Cortex of kidney (tissue), 1 donor: Measurements from ENCODE around the gene BMPR1B.

ENCODE experiments used
- DNase-seq: peaks from one replicate; lab custom pipeline; 2025; lab: John Stamatoyannopoulos, UW

BMPR1B gene

DNA sequence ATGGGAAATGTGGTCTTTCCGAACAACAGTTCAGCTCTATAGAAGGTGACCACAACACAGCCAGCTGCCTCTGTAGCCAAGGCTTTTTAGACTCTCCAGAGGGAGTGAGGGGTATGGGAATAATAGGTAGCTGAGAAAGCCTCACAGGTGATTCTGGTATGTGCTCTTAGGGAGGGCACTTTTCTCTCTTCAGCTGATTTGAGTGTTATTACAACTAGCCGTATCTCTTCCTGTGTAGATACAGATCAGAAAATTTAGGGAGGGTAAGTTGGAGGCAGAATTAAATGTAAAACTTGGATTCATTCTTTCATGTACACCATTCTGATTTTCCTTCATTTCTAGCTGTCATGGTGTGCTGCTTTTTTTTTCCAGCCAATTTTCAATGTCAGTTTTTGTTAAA is 154.9 kb downstream of the BMPR1B start:
- DNase-seq: no peak

DNA sequence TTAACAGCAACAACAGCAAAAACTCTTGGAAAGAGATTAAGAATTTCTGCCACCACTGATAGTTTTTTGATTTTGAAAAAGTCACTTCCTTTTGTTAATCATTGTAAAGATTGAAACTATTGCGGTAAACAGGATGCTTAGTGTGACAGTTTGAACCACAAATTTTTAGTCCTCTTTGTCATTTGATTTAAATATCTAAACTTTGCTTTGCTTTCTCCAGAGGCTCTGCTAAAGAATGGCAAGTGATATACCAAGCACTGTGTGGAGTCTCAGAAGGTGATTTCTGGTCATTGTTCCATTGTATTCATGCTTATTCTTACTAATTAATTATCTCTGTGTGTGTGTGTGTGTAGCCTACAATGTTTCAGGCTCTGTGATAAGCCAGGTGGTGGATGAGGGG is 155.6 kb downstream of the BMPR1B start:
- DNase-seq: no peak

DNA sequence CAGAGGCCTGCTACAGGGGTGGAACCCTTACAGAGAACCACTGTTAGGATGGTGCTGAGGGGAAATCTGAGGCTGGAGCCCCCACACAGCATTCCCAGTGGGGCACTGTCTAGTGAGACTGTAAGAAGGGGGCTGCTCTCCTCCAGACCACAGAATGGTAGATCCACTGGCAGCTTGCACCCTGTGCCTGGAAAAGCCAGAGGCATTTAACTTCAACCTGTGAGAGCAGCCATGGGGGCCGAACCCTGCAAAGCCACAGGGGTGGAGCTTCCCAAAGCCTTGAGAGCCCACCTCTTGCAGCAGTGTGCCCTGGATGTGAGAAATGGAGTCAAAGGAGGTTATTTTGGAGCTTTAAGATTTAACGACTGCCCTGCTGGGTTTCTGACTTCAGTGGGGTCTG is 159.4 kb downstream of the BMPR1B start:
- no peak for DNase-seq

GRCh38 chr4:94918543-94918942 is 160.8 kb downstream of the BMPR1B start:
- no peak for DNase-seq

- no peak for DNase-seq
Observed at GRCh38 chr4:94920369-94920768, 162.6 kb downstream of the BMPR1B start.

DNA sequence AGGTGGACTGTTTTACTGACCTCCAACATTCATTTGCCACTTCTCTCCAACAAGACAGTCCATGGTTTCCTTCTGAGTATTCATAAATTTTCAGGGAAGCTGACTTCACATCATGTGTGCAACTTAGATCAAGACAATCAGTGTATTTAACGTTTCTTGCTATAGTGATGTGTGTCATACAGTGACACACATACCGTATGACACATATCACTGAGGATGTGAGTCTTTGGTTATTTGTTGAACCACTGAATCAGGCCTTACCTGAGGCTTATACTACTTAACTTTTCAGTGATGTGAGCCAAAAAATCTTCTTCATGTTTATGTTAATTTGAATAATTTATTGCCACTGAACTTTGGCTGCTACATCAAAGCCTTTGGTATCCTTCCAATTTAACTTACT is 166.8 kb downstream of the BMPR1B start:
- DNase-seq: no peak

DNA sequence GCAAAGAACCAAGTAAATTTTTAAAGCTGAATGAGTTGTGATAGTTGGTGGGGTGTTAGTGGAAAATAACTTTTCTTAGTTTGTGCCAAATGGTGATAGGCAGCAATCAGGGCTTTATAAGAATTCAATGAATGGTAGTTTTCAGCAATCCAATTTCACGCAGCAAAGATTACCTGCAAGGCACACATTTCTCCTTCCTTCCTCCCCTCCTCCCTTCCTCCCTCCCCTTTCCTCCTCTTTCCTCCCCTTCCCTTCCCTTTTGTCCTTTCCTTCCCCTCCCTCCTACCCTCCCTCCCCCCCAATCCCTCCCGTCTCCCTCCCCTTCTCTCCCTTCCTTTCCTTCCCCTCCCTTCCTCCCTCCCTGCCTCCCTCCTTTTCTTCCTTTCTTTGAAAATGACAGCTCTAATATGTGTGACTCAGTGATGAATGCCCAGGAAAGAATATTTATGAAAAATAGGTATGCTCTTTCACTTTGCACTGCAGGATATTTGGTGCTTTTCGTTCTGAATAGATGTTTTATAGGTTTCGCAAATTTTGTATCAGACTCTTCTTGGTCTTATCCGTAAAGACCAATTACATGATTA is 168.1 kb downstream of the BMPR1B start:
- no peak for DNase-seq

- DNase-seq: no peak
Observed at GRCh38 chr4:94926936-94927335, 169.2 kb downstream of the BMPR1B start.

DNA sequence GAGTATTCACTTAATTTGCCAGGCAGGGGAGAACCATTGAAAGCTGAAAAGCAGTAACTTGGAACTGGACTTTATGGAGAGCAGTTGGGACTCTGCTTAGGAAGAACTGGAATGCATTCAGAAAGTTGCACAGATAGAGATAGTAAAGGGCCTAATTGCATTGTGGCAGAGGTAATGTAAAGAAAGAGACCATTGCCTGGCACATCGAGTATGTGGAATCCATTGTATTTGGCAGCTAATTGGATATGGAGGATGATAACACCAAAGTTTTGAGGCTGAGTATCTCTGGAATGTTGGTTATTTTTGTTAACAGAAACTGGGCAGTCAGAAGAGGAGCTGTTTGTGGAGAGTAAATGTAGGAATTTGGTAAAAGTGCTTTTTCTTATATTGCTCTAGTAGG is 169.9 kb downstream of the BMPR1B start:
- DNase-seq: no peak

DNA sequence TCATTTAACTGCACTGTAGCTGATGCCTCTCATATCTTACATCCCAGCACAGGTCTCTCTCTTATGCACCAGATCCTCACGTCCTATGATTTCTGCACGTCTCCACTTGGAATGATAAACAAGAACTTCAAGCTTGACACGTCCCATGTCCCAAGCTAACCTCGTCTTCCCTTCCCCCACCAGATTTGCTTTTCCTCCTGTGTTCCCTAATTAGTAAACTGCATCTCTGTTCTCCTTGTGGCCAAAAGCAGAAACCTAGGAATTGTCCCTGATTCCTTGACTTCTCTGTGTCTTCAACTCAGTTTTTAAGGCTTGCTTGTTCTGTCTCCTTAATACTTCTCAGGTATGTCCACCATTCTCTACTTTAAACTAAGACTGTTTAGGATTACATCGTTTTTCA is 171.9 kb downstream of the BMPR1B start:
- DNase-seq: no peak

DNA sequence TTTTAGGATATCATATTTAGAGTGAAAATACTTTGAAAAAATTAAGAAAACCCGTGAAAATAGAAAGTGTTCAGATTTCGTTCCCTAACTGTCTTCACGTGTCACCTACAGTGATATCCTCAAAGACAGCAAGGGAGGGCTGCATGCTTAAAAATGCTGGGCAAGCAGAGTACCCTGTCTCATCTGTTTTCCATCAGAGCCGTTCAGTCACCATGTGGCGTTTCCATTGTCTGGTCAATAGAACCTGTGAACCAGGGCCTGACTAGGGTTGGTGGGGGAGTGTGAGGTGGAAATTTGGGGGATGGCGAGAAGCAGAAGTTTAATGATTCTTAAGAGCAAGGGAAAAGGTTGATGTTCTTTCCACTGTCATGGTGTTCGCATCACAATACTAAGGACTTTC is 173.9 kb downstream of the BMPR1B start:
- DNase-seq: no peak

- DNase-seq: no peak
Observed at GRCh38 chr4:94932366-94932765, 174.6 kb downstream of the BMPR1B start.

DNA sequence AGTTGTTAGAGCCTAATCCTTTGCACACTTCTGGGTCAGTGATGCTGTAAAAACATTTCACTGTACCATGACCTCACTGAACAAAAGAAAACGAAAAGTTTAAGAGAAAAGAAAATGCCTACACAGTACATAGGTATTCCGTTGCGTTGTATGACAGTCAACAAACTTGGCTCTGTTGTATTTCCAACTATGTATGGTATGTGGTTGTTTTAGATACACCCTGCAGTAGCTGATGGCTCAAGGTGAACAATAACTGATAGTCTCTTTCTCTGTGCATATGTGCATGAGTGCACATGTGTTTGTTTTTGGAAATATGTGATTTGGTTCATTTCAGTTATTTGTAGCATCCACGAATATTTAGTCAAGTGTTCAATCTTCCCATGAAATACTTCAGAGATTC is 176.0 kb downstream of the BMPR1B start:
- no peak for DNase-seq

- DNase-seq: no peak
Observed at GRCh38 chr4:94934201-94934600, 176.4 kb downstream of the BMPR1B start.

- no peak for DNase-seq
Observed at GRCh38 chr4:94934864-94935263, 177.1 kb downstream of the BMPR1B start.

DNA sequence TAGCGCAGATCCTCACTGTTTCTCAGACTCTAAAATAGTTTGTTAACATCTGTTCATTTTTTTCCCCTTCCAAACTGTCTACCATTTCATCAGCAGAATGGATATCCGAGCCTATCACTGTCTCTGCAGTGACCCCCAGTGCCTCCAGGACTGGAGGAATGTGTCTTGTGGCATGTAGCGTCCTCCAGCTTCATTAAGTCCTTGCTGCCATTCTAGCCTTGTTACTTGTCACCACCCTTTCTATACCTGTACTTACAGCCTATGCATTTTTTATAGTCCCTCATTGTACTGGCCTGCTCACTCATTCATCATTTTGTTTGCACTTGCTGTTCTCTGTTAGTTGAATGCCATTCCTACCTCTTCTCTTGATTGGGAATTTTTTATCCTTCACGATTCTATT is 179.1 kb downstream of the BMPR1B start:
- DNase-seq: no peak

DNA sequence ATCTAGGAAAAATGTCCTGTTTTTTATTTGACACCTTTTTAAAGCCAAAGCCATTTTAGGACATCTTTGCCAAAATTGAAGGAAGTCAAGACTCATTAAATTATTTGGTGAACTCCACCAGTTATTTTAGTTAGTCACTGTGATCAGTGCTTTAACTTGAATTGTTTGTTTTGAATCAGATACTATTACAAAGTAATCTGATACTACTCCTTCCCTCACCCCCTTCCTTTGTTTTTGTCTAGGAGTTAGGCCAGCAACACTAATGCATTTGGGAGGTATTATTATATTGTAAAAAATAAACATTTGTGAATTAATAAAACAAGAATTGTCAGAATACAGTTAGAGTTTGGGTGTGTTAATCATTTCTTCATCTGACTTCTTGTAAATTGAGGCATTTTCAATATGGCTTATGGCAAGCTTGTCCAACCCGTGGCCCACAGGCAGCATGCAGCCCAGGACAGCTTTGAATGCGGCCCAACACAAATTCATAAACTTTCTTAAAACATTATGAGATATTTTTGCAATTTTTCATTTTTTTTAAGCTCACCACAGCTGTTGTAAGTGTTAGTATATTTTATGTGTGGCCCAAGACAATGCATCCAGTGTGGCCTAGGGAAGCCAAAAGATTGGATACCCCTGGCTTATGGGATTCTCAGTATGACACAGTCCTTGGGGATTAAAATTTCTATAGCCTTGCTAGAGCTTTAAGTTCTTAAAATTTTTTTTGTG is 182.2 kb downstream of the BMPR1B start:
- no peak for DNase-seq

DNA sequence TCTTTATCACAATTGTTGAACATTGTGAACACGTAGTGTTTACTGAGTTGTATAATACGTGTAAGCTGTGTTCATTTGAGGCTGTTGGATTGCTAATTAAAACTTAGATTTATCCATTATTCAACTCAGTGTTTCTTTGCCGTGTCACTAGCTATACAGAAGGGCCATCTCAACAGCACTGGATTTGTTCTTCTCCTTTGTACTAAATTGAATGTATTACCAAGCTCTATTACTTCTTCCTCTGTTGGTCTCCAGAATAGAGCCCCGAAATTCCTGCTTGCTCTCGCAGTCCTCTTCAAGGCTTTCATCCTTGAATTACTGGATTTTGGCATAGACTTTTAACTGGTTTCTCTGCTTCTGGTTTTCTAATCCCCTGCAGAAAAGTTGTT is 182.8 kb downstream of the BMPR1B start:
- no peak for DNase-seq

DNA sequence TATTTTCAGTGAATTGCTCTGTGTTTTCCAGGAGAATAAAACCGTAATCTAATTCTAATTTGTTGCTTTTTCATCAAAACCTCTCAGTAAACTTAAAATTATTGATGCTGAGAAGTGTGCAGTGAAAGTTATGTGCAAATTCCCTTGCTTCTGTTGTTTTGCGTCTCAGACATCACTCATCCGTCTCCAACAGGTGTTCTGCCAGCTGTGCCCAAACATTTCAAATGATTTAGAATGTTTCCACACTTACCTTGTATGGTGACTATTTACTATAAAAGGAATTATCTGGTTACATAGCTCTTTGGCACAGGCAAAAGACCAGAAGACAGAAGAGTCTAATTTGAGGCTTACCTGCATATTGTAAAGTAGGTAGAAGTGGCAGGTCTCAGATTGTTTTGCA is 184.0 kb downstream of the BMPR1B start:
- DNase-seq: no peak

GRCh38 chr4:94944726-94945125 is 187.0 kb downstream of the BMPR1B start:
- DNase-seq: no peak

DNA sequence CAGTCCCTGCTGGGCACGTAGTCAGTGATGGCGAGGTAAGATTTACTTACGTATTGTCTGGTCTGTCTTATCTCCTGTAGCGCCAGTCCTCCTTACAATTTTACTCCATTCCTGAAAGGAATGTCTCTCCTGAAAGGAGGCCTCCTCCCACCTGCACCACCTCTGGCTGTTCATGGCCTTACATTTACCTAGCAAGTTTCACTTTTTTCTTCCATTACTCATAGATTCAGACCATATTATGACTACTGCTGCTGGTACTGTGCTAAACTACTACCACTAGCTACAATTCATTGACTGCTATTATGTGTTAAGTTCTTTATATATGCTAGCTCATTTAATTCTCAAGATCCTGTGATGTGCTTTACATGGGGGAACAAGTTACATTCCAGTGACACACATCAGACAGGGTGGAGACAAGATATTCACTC is 189.9 kb downstream of the BMPR1B start:
- DNase-seq: no peak

GRCh38 chr4:94954251-94954650 is 196.5 kb downstream of the BMPR1B start:
- no peak for DNase-seq

DNA sequence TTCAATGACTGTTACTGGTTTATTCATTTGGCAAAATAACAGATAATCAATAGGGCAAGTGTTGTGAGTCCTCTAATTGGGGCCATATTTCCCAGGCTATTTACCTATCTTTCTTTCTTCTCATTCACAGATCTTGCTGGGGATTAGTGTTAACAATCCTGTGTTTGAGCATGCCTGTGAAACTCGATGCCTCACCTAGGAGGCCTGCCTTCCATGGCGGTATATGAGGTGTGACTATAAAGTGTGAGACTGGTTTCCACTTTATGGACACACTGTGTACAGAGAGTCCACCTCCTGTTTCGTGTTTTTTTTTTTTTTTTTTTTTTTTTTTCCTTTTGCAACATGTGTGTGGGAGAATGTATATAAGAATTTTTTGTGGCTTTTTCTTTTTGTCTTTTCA is 199.3 kb downstream of the BMPR1B start:
- no peak for DNase-seq

GRCh38 chr4:94959307-94959706 is 201.6 kb downstream of the BMPR1B start:
- no peak for DNase-seq
